GM18499 (cell line): ENCODE data around the gene RGCC.

Source experiments
- ATAC-seq: cut with Tn5 transposase; IDR thresholded peaks from one replicate; pipeline ENCODE4 v1.9.1; 2021; ENCODE audit warnings: moderate number of reproducible peaks; ENCODE audit not compliant: insufficient read depth, unreplicated experiment

RGCC gene

DNA sequence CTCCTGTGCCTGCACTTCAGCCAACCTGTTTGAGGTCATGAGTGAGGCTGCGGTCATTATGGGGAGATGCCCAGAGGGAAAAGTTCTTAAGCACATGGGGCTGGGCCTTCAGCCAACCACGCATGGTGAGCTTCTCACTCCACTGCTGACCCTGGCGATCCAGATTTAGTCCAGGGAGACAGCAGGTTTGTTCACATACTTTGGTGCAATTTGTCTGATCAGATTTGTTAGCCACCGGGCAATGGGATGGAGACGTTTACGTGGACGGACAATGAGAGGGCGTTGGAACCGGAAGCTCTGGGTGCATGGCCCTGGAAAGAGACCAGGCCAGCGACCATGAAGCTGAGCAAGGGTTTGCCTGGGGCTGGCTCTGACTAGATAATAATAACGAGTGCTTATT, 56.2 kb downstream of the RGCC start:
- no peak for ATAC-seq

DNA sequence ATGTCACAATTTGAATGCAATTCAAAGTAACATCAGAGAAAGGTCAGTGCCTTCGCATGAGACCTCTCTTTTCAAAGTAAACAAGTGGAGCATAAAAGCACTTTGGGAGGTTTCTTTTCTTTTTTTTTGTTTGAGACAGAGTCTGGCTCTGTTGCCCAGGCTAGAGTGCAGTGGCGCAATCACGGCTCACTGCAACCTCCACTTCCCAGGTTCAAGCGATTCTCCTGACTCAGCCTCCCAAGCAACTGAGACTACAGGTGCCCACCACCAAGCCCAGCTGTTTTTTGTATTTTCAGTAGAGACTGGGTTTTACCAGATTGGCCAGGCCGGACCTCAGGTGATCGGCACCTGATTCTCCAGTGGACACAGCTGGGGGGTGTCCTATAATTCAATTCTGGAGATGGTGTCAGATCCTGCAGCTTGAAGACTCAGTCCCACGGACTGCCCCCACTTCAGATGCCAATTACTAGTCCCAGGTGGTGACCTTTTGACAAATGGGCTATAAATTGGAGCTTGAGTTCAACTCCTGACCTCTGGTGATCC, 57.6 kb downstream of the RGCC start:
- ATAC-seq = no peak

DNA sequence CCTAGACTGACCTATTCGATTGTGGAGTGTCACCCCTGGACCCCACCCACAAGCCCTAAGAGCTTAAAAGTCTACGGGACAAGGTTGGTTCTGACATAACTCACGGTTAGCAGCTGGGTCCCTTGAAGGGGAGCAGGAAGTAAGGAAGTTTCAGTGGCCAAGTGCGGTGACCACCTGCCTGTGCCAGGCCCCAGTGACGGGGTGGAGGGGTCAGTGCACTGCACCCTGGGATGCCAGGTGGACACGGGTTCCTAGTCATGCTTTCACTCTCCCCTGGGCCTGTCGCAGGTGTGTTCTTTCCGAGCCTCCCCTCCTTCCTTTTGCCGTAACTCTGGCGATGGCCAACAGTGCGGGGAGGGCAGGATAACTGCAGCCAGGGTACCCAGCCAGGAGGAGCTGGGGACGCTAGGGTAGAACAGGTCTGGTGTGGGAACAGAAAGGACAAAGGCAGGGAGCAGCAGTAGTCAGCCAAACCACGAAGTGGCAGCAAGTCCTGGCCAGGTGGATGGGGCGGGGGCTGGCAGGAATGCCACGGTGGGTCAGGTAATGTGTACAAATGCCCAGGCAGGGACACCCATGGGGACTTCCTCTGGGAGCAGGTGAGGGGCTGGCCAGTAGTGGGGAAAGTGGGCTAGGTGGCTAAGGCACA, 58.3 kb downstream of the RGCC start:
- no peak for ATAC-seq

DNA sequence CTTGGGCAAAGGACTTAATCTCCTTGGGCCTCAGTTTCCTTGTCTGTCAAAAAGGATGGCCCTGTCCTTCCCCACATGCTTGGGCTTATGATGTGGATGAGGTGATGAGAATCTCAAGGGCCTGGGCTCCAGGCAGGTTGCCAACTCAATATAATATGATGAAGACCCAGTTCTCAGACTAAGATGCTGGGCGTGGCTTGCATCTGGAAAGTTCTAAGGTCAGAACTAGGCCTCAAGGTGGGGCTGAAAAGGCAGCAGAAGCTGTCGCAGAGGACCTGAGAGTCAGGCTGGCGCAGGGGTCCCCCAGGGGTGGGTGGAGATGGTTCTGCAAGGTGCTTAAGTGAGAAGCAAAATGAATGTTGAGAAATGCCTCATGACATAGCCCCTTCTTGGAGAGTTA, 58.8 kb downstream of the RGCC start:
- ATAC-seq = no peak

DNA sequence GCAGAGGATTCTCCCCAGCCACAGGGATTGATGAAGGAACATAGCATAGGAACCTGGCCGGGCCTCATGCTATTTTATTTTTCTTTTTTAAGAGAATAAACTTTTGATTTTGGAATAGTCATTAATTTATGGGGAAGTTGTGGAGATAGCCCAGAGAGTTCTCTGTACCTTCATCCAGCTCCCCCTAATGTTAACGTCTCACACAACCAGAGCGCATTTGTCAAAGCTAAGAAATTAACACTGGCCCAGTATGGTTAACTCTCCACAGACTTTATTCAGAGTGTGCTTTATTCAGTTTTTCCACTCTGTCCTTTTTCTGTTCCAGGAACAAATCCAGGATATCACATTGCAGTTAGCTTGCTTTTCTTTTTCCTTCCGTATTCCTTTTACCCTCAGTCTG, 59.4 kb downstream of the RGCC start:
- ATAC-seq = no peak

DNA sequence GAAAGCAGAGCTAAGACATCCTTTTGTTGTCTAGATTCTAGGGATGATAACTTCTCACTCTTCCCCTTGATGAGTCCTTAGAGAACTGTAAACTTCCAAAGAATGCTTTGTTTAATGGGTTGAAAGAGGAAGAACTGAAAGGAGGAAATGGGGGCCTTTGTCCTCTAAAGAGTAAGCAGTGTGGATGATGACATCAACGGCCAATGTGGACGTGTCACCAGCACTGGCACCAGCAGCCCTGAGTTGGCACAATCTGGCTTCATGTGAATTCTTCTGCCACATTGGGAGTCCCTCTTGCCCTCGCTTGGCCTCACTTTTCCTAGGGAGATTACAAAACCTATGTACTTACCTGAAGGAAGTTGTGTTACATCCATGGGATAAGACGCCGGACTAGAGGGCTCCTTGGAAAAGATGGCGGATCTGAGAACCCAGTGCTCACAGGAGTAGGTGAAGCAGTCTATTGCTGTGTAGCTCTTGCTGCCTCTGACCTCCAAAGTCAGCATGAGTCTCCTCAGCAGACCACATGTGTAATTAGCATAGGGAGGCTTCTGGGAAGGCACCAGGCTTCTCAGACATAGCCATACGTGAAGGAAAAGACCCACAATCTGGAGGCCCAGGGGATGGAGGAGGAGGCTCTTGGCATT, 62.8 kb downstream of the RGCC start:
- ATAC-seq = no peak
